Measurements from ENCODE around the gene GXYLT2.

Gene GXYLT2

DNA sequence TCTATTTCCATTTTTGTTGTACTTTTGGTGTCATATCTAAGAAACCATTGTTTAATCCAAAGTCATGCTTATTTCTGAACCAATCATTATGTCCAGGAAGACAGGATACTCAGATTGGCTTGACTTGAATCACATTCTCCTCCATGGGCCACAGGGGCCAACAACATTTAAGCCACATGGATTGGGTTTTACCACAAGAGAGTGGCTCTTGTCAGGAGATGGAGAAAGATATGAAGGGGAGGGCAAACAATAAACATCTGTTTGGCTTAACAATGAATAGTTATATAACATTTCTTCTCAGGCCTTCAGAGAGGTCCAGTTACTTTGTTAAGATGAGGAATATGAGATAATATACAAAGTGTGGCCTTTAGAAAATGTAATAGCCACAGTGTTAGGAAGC is 44.6 kb downstream of the GXYLT2 start:
- no peak for DNase-seq (ENCODE audit: low spot score)

DNA sequence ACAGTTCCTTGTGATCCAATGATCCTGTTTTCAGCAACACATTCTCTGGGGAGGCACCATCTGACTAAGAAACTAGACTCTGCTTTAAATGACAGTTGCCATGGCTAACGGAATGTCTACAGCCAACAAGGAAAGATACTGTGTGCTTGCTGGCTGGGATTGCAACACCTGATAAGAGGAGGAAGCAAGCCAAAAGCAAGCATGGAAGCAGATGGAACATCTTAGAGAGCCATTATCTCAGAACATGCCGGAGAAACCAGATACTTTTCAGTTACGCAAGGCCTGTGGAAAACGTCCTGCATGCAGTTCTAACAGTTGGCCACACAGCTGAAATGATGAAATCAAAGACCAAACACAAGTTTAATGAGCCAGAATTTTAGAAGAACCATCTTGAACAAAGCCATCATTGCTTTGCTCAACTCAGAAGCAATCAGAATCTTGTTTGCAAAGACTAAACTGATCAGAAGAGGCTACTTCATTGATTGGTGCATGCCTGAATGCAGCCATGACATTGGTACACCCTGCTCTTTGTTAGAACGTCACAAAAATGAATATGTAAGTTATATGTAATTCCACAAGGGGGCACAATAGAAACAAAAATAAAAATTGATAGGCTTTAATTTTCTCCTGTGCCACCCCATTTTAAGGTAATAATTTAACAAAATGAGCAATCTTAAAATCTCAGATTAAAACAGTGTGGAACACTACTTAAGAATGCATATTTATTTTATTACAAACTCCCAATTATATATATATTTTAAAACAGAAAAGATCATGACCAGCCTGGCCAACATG is 50.8 kb downstream of the GXYLT2 start:
- DNase-seq (ENCODE audit: low spot score), result peak; percentile 77

DNA sequence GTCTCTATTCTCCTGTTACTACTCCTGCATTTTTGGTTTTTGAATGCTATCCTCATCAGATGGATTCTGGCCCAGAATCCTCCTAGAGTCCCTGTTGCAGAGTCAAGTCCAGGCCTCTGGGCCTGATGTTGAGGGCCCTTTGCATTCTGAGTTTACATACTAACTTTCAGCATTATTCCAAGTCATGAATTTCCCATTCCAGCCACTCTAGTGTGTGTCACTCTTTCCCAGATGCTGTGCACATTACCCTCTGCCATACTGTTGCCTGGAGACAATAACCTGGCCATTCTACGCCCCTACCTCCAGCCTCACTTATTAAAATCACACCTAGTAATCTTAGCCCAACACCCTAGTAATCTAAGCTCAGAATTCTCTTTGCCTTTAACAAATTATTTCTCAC is 53.4 kb downstream of the GXYLT2 start:
- DNase-seq (ENCODE audit: low spot score), result no peak

DNA sequence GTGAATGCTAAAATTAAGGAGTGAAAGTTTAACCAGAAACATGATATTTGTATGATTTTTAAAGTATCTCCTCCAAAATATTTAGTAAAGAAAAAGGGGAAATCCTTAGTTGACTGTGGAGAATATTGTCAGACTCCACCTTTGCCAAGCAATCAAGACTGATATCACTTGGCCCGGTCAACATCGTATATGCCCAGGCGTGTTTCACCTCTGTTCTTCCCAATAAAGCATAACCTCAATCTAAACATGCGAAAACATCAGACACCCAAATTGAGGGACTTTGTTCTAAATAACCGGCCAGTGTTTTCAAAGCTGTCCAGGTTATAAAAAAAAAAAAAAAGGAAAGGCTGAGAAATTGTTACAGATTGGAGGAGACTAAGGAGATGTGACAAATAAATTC is 54.6 kb downstream of the GXYLT2 start:
- DNase-seq (ENCODE audit: low spot score), result no peak

DNA sequence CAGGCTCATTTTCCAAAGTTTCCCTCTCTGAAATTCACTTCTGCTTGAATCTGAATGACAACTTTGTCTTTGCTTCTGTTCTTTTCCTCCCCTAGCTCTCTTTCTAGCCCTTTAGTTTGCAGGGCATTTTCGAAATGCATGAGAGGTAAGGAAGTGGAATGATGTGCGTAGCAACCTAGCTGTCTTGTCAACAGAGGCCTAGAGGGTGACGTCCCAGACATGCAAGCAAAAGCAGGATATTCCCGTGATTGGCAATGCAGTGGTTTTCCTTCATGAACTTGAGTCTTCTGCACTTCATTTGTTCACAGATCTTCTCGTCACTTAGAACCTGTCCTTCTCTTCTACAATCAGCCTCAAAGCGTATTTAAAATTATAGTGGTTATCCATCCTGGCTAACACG is 56.9 kb downstream of the GXYLT2 start:
- no peak for DNase-seq (ENCODE audit: low spot score)

DNA sequence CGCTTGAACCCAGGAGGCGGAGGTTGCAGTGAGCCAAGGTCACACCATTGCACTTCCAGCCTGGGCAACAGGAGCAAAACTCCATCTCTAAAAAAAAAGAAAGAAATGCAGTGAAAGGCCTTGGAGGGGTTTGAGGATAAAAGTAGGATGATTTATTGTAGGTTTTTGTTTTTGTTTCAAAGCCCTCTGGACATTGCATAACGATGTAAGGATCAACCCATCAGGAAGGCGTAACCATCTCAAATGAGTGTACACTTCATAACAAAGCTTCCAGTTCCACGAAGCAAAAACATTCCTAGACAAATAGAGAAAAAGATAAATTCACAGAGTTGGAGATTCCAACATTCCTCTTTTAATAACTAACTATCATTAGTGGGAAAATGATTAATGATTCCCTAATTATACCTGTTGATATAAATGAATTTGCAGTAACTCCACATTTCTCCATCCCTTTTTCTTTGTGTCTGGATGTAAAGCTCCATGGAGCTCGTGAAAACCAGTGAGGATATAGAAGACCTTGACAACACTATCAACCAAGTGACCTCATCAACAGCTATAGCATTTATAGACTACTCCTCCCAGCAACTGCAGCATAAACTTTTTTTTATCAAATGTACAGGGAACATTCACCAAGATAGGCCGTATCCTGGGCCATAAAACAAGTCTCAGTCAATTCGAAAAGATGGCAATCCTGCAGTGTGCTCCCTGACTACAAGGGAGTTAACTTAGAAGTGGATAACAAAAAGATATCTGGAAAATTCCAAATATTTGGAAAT is 60.1 kb downstream of the GXYLT2 start:
- no peak for DNase-seq (ENCODE audit: low spot score)

DNA sequence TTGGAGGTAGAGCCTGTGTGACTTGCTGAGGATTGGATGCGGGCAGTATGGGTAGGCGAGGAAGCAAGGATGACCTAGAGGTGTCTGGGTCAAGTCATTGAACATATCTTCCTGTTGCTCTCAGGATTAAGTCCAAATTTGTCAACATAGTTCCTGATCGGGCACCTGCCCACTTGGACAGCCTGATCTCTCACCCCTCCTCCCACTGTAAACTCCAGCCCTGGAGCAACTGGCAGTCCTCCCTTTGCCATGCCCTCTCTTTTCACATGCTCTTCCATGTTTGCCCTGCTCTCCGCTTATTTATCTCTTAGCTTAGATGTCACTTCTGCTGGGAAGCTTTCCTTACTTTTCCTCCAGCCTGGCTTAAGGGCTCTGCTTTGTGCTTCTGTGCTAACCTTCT is 61.2 kb downstream of the GXYLT2 start:
- no peak for DNase-seq (ENCODE audit: low spot score)

DNA sequence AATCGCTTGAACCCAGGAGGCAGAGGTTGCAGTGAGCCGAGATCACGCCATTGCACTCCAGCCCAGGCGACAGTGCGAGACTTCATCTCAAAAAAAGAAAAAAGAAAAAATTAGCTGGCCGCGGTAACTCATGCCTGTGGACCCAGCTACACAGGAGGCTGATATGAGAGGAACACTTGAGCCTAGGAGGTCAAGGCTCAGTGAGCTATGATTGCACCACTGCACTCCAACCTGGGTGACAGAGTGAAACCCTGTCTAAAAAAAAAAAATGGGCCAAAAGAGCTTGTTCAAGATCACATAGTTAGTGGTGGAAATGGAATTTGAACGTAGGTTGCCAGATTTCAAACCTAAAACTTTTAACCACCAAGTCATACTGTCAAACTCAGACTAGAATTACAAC is 62.5 kb downstream of the GXYLT2 start:
- no peak for DNase-seq (ENCODE audit: low spot score)

DNA sequence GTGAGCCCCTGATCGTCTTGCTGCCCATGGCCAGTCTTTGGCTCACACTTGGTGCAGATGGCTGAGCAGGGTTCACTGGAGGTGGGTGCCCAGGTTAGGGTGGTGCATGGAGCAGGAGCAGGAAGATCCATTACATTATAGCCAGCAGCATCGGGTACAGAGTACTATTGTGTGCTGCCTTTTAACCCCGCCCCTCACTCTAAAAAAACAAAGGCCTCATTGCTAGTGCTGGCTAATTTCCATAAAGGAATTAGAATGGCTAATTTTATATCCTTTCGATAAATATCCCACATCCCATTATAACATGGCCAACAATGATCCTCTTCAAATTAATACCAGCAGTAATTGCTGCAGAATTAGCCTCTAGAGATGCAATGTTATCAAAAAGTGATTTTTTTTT is 63.0 kb downstream of the GXYLT2 start:
- DNase-seq (ENCODE audit: low spot score), result no peak

DNA sequence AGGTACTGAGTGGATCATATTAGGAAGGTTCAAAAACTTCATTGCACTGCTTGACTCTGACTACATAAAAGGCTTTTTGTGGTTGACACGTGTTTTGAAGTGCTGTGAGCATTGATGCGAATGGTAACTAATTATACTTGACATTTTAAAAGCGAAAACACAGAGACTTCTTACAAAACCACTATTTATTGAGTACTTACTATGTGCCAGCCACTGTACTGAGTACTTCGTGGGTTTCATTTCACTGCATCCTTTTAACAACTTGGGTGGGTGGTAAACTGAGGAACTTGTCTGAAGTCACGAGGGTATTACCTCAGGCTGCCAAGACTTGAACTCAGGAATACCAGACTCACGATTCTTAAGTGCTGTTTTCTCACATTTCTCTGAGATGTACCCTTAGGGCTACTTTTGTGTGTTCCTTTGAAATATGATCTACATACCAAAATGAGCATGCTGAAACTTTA is 63.4 kb downstream of the GXYLT2 start:
- DNase-seq (ENCODE audit: low spot score), result no peak

DNA sequence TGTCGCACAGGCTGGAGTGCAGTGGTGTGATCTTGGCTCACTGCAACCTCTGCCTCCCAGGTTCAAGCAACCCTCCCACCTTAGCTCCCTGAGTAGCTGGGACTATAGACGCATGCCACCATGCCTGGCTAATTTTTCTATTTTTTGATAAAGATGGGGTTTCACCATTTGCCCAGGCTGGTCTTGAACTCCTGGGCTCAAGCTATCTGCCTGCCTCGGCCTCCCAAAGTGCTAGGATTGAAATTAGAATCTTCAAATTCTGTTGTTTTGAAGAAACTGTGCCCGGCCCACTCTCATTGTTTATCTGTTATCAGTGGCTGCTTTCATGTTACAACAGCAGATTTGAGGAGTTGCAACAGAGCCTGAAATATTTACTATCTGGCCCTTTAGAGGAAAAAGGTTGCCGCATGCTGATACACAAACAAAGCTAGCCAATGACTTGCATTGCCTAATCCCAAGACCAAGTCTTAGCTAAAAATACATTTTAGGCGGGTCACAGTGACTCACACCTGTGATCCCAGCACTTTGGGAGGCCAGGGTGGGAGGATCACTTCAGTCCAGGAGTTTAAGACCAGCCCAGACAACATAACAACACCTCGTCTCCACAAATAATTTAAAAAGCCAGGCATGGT is 65.6 kb downstream of the GXYLT2 start:
- DNase-seq (ENCODE audit: low spot score), result no peak

DNA sequence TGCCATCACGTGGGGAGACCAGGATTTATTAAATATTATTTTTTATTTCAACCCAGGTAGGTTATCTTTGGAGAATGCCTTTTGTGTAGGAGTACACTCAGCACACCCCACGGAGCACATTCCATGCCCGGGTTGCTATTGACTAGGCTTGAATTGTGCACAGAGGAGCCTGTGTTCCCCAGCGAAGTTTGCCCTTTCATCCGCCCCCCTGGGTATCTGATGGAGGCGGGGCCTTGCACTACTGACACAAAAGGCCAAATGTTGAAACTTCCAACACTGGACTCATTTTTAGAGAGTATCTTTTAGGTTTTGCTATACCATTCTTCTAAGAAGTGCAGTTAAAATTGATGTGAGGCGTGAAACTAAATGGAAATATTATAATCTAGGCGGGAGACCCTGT is 69.5 kb downstream of the GXYLT2 start:
- DNase-seq (ENCODE audit: low spot score), result no peak

DNA sequence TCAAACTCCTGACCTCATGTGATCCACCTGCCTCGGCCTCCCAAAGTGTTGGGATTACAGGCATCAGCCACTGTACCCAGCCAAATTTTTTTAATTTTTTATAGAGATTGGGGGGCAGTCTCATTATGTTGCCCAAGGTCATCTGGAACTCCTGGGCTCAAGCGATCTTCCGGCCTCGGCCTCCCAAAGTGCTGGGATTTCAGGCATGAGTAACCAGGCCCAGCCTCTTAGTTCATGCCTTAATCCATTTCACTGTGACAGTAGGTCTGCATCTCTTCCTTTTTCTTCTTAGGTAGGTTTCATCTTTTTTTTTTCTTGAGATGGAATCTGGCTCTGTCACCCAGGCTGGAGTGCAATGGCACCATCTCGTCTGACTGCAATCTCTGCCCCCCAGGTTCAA is 71.5 kb downstream of the GXYLT2 start:
- DNase-seq (ENCODE audit: low spot score), result no peak

DNA sequence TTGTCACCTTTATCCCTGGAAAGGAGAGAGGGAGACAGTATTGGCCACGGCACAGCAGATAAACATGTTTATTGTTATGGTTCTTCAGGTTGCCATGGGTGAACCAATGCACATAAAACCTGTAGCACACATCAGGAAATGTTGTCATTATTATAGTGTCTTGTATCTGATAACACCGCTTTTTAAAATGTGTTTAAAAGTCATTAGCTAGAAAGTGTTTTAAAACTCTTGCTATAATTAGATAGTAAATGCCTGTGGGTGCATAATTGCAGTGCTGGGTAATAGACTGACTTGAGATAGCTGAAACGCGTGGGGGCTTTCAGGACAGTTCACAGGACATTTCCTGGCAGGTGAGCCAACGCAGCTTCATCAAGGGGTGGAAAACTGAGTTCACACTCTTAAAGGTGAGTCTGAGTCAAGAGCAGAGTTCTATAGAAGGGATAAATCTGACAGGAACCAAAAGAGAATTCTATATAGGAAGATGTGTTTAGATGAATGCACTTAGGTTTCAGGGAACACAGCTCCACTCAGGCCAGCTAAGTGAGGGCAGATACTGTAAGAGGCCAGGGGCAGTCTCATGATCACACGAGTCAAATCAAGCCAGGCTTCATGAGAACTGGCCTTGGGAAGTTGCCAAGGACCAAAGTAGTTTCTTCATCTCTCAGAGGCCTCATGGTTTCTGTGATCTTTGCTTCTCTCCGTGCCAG is 73.1 kb downstream of the GXYLT2 start:
- no peak for DNase-seq (ENCODE audit: low spot score)

DNA sequence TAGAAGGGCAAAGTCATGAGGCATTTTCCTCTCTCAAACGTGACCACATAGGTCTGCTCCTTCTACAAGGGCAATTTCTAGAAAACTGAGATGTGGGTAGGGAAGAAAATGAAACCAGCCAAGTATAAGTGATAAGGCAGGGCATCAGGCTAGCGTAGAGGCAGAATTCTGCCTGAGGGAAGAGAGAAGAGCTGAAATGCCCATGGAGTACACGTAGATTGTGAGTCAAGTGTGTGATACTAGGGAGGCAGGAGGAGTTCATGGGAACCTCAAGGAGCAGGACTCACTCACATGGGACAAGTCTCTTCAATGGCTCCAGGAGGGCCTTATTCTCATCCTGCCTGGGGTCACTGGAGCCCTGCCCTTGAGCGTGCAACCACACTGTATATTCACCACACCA is 73.9 kb downstream of the GXYLT2 start:
- no peak for DNase-seq (ENCODE audit: low spot score)

DNA sequence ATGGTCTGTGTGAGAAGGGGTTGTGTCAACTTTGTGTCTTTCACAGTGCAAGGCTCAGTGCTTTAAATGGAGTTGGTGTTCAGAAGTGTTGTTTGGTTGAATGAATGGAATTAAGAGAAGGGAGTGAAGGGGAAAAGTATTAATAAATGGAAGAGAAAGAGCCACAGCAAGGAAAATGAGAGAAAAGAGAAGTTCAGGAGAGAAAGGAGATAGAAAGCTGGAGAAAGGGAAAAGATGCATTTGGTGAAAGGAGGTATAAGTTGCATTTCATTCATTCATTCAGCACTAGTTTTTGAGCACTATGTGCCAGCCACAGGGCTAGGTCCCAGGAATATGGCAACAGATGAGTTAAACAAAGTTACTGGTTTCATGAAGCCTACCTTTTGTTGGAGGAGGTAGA is 74.5 kb downstream of the GXYLT2 start:
- no peak for DNase-seq (ENCODE audit: low spot score)

DNA sequence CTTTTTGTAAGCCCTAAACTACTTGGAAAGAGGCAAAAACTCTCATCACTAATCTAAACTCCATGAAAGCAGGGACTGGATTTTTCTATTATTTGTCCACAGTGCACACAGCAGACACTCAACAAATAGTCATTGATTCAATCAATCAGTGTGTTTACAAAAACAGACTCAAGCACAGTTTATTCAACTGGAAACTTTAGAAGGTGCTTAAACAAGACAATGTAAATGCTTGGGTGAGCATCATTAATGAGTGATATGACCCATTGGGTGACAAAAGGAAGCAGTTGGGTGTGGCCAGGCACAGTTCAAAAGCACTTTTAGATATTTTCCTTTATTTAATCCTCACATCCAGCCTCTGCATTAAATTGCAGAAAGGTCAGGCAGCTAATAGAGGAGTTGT is 76.8 kb downstream of the GXYLT2 start:
- no peak for DNase-seq (ENCODE audit: low spot score)

DNA sequence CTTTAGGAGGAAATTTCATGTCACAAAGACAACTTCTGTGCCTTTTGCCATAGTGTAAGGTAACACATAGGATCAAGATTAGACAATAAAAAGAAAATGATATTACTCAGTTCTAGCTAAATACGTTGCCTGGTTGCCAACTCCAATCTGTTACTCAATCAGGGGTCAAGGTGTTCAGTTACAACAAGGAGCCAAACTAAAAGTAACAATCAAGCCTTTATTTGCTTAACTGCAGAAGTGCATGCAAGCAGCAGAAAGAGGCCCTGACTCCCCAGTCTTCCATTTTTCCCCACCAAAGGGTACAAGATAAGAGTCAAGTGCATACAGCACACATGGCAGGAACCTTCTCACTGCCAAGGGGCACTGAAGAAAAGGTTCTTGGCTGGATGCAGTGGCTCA is 80.4 kb downstream of the GXYLT2 start:
- no peak for DNase-seq (ENCODE audit: low spot score)

DNA sequence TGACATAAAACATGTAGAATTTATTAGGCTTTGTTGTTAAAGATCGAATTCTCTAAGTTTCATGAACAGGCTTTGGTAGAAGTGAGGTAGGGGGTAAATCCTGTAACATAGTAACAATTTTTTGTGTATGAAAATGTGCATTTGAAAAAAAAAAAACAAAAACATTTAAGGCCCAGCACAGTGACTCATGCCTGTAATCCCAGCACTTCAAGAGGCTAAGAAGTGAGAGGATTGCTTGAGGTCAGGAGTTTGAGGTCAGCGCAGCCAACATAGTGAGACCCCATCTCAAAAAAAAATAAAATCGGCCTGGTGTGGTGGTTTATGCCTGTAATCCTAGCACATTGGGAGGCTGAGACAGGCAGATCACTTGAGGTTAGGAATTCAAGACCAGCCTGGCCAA is 81.9 kb downstream of the GXYLT2 start:
- DNase-seq (ENCODE audit: low spot score), result no peak

DNA sequence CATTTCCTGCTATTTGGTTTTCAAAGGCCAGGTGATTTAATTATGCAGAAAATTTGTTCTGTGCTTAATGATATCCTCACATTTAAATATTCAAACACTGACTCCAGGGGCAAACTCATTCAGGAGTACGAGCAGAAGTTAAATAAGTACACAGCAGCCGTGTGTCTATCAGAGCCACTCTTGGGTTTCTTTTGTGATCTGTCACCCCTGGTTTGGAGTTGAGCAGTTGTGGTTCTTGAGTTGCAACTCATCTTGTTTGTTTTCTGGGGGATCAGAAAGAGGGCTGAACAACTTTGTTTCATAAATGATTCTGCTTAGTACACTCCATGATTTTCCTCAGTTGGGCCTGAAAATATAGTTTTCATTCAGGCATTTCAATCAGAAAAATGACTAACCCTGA is 83.1 kb downstream of the GXYLT2 start:
- DNase-seq (ENCODE audit: low spot score), result no peak

DNA sequence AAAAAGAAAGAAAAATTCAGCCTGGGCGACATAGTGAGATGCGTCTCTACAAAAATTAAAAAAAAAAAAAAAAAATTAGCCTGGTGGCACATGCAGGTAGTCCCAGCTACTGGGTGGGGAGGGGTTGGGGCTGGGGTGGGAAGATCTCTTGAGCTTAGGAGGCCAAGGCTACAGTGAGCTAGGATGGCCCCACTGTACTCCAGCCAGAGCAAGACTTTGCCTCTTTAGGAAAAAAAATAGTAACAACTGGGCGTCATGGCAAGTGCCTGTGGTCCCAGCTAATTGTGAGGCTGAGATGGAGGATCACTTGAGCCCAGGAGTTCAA is 84.8 kb downstream of the GXYLT2 start:
- no peak for DNase-seq (ENCODE audit: low spot score)

DNA sequence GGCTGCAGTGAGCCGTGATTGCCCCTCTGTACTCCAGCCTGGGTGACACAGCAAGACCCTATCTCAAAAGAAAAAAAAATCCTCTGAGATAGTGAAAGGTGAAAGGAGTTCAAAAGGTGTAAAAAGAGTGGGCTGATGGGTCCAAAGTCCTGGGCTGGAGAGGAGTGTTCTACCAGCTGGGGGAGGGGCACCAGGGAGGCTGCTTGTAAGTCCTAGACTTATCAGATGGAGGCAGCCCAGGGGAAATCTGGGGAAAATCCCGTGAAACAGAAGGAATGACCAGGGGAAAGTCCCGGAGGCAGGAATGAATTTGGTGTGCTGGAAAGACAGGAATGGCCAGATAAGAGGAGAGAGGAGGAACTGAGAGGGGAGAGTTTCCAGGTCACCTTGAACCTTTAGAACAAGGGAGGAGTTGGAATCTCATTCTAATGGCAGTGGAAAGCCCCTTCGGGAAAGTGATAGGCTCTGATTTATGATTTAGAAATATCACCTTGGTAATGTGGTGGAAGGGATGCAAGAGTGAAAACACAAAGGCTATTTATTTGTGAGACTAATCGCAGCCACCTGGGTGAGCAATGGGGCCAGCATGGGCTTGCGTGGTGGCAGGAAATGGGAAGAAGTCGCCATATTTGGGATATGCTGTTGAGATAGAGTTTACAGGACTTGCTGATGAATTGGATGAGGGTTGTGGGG is 85.3 kb downstream of the GXYLT2 start:
- no peak for DNase-seq (ENCODE audit: low spot score)
